Neuronal stem cell (in vitro differentiated cells): ENCODE measurements around the gene PPP2R5E.
"Not testable (repeated sequence)": the region's sequence is repeated elsewhere in the genome, so short reads cannot be mapped to it uniquely, and the experiment has no call there.

Experiments
- DNase-seq: peaks from one replicate; pipeline ENCODE4 v3.0.0-alpha.2; 2013; ENCODE audit warnings: low spot score
- H2AFZ ChIP-seq: one replicate; pipeline ENCODE4 v1.6.1; 2013; ENCODE audit warnings: mild to moderate bottlenecking, low read length, inconsistent platforms
- H2AK5ac ChIP-seq: 2 replicates; pipeline ENCODE4 v1.6.1; 2013; ENCODE audit warnings: low read depth, mild to moderate bottlenecking, inconsistent platforms, low read length, moderate library complexity, mixed read lengths
- H2BK120ac ChIP-seq: 2 replicates; pipeline ENCODE4 v1.6.1; 2013; ENCODE audit warnings: low read depth, mild to moderate bottlenecking, inconsistent platforms, low read length, moderate library complexity, mixed read lengths
- H2BK12ac ChIP-seq: one replicate; pipeline ENCODE4 v1.6.1; 2013; ENCODE audit warnings: low read length, inconsistent platforms
- H2BK15ac ChIP-seq: 2 replicates; pipeline ENCODE4 v1.6.1; 2013; ENCODE audit warnings: mild to moderate bottlenecking, low read length, inconsistent platforms, mixed read lengths
- H2BK5ac ChIP-seq: one replicate; pipeline ENCODE4 v1.6.1; 2013; ENCODE audit warnings: inconsistent platforms, mild to moderate bottlenecking, low read length, moderate library complexity
- H3K14ac ChIP-seq: one replicate; pipeline ENCODE4 v1.6.1; 2013; ENCODE audit warnings: low read length, inconsistent platforms
- H3K18ac ChIP-seq: 2 replicates; pipeline ENCODE4 v1.6.1; 2013; ENCODE audit warnings: low read length, inconsistent platforms
- H3K23ac ChIP-seq: 2 replicates; pipeline ENCODE4 v1.6.1; 2013; ENCODE audit warnings: low read depth, mild to moderate bottlenecking, mixed read lengths, low read length, inconsistent platforms; ENCODE audit not compliant: poor library complexity
- H3K27ac ChIP-seq: replicated peaks from 3 replicates; pipeline ENCODE4 v1.5.1; 2013; ENCODE audit warnings: low read length, inconsistent platforms
- H3K27me3 ChIP-seq, 3 experiments: 2 replicates each; pipeline ENCODE4 v1.6.1; 2013; ENCODE audit warnings: low read length in 3 of 3, mild to moderate bottlenecking in 2 of 3, inconsistent platforms in 1 of 3, low read depth in 1 of 3, mixed read lengths in 1 of 3, moderate library complexity in 1 of 3; ENCODE audit not compliant: control insufficient read depth in 3 of 3, insufficient read depth in 3 of 3
- H3K36me3 ChIP-seq, 2 donors: replicated peaks in 1 of 2; 2 replicates each; pipeline ENCODE4 v1.6.1; 2013; ENCODE audit warnings: low read length in 2 of 2; ENCODE audit not compliant: control insufficient read depth in 2 of 2, insufficient read depth in 2 of 2
- H3K4ac ChIP-seq: 2 replicates; pipeline ENCODE4 v1.6.1; 2013; ENCODE audit warnings: inconsistent platforms, mild to moderate bottlenecking, low read length, moderate library complexity
- H3K4me1 ChIP-seq, 2 donors: 1 replicate in 1 of 2; 2 replicates in 1 of 2; pipeline ENCODE4 v1.6.1; 2013; ENCODE audit warnings: low read length in 2 of 2, low read depth in 1 of 2; ENCODE audit not compliant: control insufficient read depth in 2 of 2, insufficient read depth in 1 of 2
- H3K4me2 ChIP-seq: one replicate; pipeline ENCODE4 v1.6.1; 2013; ENCODE audit warnings: mild to moderate bottlenecking, low read length, inconsistent platforms; ENCODE audit not compliant: insufficient read depth, poor library complexity, severe bottlenecking
- H3K4me3 ChIP-seq, 2 donors: 2 replicates each; pipeline ENCODE4 v1.5.1; 2013; ENCODE audit warnings: low read length in 2 of 2, mild to moderate bottlenecking in 2 of 2, inconsistent platforms in 1 of 2, moderate library complexity in 1 of 2
- H3K79me1 ChIP-seq: one replicate; pipeline ENCODE4 v1.6.1; 2013; ENCODE audit warnings: low read depth, mild to moderate bottlenecking, inconsistent platforms, low read length, moderate library complexity
- H3K9ac ChIP-seq: one replicate; pipeline ENCODE4 v1.6.1; 2013; ENCODE audit warnings: mild to moderate bottlenecking, low read depth, low read length, inconsistent platforms; ENCODE audit not compliant: poor library complexity
- H3K9me3 ChIP-seq, 2 donors: replicated peaks in 1 of 2; 2 replicates each; pipeline versions ENCODE3 to v1.6.1; 2013; ENCODE audit warnings: low read length in 2 of 2, mild to moderate bottlenecking in 2 of 2, inconsistent platforms in 1 of 2, low read depth in 1 of 2, mixed read lengths in 1 of 2, moderate library complexity in 1 of 2; ENCODE audit not compliant: control insufficient read depth in 2 of 2, insufficient read depth in 1 of 2
- H4K8ac ChIP-seq: one replicate; pipeline ENCODE4 v1.6.1; 2013; ENCODE audit warnings: low read depth, mild to moderate bottlenecking, inconsistent platforms, low read length, moderate library complexity
- H4K91ac ChIP-seq: one replicate; pipeline ENCODE4 v1.6.1; 2013; ENCODE audit warnings: low read length, low read depth, mild to moderate bottlenecking, inconsistent platforms; ENCODE audit not compliant: poor library complexity
- WGBS, 2 donors: extraction: QIAGEN DNeasy Blood & Tissue Kit; methylation state at CpG; one replicate each; pipeline ENCODE4 v1.1.7; 2013; ENCODE audit warnings: missing lambda C conversion rate in 2 of 2, mixed read lengths in 1 of 2; ENCODE audit not compliant: insufficient read length in 2 of 2, insufficient replicate concordance in 1 of 2; ENCODE audit errors: extremely low coverage in 2 of 2; 5-methylcytosine and 5-hydroxymethylcytosine counted together

The PPP2R5E gene

GRCh38 chr14:63522511-63522910, 20.7 kb downstream of the PPP2R5E start:
- not testable (repeated sequence) for H2AFZ ChIP-seq, H2BK5ac ChIP-seq, H3K4ac ChIP-seq, H2BK12ac ChIP-seq, H3K27ac ChIP-seq, H3K27me3 ChIP-seq, H4K91ac ChIP-seq, H3K14ac ChIP-seq, H4K8ac ChIP-seq, H3K18ac ChIP-seq, H3K4me1 ChIP-seq, DNase-seq, H3K9ac ChIP-seq, H2AK5ac ChIP-seq, H3K4me3 ChIP-seq, H2BK120ac ChIP-seq, H3K4me2 ChIP-seq, H2BK15ac ChIP-seq, H3K23ac ChIP-seq
- Histone ChIP-seq H3K36me3 (peaks cover 2 to 56% of the 10 kb centered on the region in 2 donors), H3K9me3 (peaks cover 3 to 17% of the 10 kb centered on the region in 2 donors), H3K79me1 (peaks cover 12% of the 10 kb centered on the region)
- WGBS, 2 donors, result no CpG with 5 or more reads among the region's 41 CpGs

DNA sequence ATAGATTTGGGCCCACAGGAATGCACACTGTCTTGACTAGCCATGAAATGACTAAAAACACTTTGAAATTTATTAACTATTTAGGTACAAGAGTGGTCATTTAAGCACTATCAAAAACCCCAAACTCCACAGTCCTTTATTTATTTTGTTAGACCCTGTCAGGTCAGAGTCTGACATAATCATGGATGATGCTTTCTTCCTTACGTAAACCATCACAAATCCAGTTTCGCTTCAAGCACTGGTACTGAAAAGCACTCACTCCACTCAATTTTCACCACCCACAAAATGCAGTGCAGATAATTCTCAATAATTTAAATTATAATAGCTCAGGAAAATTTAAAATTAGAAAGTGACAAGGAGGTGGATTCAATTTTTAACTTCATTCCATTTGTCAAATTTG, 25.8 kb downstream of the PPP2R5E start:
- Histone ChIP-seq H3K9me3 (peaks cover 0 to 5% of the 10 kb centered on the region in 2 donors), H2BK12ac (no peak overlapping the region), H3K36me3 (peaks cover 2 to 20% of the 10 kb centered on the region in 2 donors), H3K4me1 (peaks cover 0 to 2% of the 10 kb centered on the region in 2 donors), H2AFZ (no peak overlapping the region), H3K9ac (no peak overlapping the region), H3K27ac (no peak overlapping the region), H3K4ac (no peak overlapping the region), H3K27me3 (no peaks in the 10 kb centered on the region), H3K18ac (no peak overlapping the region), H2BK120ac (no peak overlapping the region), H3K4me2 (no peak overlapping the region), H3K4me3 (no peak overlapping the region), H3K79me1 (peaks cover 3% of the 10 kb centered on the region), H2BK5ac (no peak overlapping the region), H2BK15ac (no peak overlapping the region), H3K14ac (no peak overlapping the region), H4K8ac (no peak overlapping the region), H2AK5ac (no peak overlapping the region), H3K23ac (no peak overlapping the region), H4K91ac (no peak overlapping the region)
- no peak for DNase-seq
- WGBS, 2 donors, result no CpG with 5 or more reads among the region's 2 CpGs

- Histone ChIP-seq H2BK5ac (no peak overlapping the region), H3K4me3 (no peak overlapping the region), H4K8ac (no peak overlapping the region), H2BK12ac (no peak overlapping the region), H4K91ac (no peak overlapping the region), H2BK120ac (no peak overlapping the region), H3K4me1 (peaks cover 0 to 2% of the 10 kb centered on the region in 2 donors), H3K4ac (no peak overlapping the region), H3K27me3 (no peaks in the 10 kb centered on the region), H3K18ac (no peak overlapping the region), H2AFZ (no peak overlapping the region), H3K79me1 (peaks cover 2% of the 10 kb centered on the region), H2AK5ac (no peak overlapping the region), H3K27ac (no peak overlapping the region), H3K14ac (no peak overlapping the region), H3K9ac (no peak overlapping the region), H3K23ac (no peak overlapping the region), H3K4me2 (no peak overlapping the region), H2BK15ac (no peak overlapping the region), H3K9me3 (no peaks in the 10 kb centered on the region), H3K36me3 (peaks cover 0 to 27% of the 10 kb centered on the region in 2 donors)
- no peak for DNase-seq
- WGBS, 2 donors, result no CpG with 5 or more reads among the region's 4 CpGs
These were observed 27.9 kb downstream of the PPP2R5E start for GRCh38 chr14:63515240-63515639.

DNA sequence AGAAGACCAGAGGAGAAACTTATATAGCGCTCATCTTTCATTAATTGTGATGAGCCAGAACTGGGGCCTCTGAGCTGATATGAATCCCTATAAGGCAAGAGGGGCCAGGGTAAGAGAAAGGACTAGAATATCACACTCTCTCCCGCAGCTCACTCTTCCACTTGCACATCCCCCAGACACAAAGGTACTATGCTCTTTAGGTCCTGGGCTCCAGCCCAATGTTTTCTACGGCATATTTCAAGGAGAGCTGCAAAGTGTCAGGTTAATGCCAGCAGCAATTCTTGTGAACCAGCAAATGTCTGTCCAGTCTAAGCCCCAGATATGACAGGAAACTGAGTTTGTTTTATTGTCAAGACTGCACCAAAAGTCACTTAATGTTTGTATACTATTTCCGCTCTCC, 29.4 kb downstream of the PPP2R5E start:
- no peak overlapping the region for H4K91ac ChIP-seq
- no peak overlapping the region for H2AFZ ChIP-seq
- H3K27ac ChIP-seq, result no peak overlapping the region
- H2AK5ac ChIP-seq, result no peak overlapping the region
- no peak overlapping the region for H2BK15ac ChIP-seq
- no peak overlapping the region for H2BK120ac ChIP-seq
- H3K4ac ChIP-seq, result no peak overlapping the region
- H3K79me1 ChIP-seq, result no peaks in the 10 kb centered on the region
- H2BK5ac ChIP-seq, result no peak overlapping the region
- no peak overlapping the region for H3K4me3 ChIP-seq
- H3K9me3 ChIP-seq, result no peaks in the 10 kb centered on the region
- no peak overlapping the region for H3K9ac ChIP-seq
- peaks cover 2 to 33% of the 10 kb centered on the region in 2 donors for H3K36me3 ChIP-seq
- H4K8ac ChIP-seq, result no peak overlapping the region
- peaks cover 0 to 2% of the 10 kb centered on the region in 2 donors for H3K4me1 ChIP-seq
- no peak overlapping the region for H3K4me2 ChIP-seq
- H3K23ac ChIP-seq, result no peak overlapping the region
- no peak overlapping the region for H3K14ac ChIP-seq
- no peaks in the 10 kb centered on the region for H3K27me3 ChIP-seq
- no peak for DNase-seq
- H2BK12ac ChIP-seq, result no peak overlapping the region
- no peak overlapping the region for H3K18ac ChIP-seq
- WGBS, 2 donors, result 100% methylated on average over 1 of the region's 4 CpGs; no CpG with 5 or more reads in 1 of the 2 donors
